Ishikawa (cell line): ENCODE data around the gene DMRTA1.

ENCODE experiments used
- CEBPB ChIP-seq: IDR thresholded peaks from 2 replicates; pipeline ENCODE4 v1.6.1; 2012
- CREB1 ChIP-seq: IDR thresholded peaks from 2 replicates; pipeline ENCODE4 v1.6.1; 2012; ENCODE audit warnings: low read depth
- EP300 ChIP-seq: IDR thresholded peaks from 2 replicates; pipeline ENCODE4 v1.6.1; 2012; ENCODE audit warnings: borderline replicate concordance
- FOXM1 ChIP-seq: IDR thresholded peaks from 2 replicates; pipeline ENCODE4 v1.6.1; 2012; ENCODE audit warnings: low read depth, borderline replicate concordance
- MAX ChIP-seq: IDR thresholded peaks from 2 replicates; pipeline ENCODE4 v1.6.1; 2012
- RAD21 ChIP-seq: IDR thresholded peaks from 2 replicates; pipeline ENCODE4 v1.6.1; 2012; ENCODE audit warnings: low read depth
- TAF1 ChIP-seq: IDR thresholded peaks from 2 replicates; pipeline ENCODE4 v1.6.1; 2012; ENCODE audit warnings: low read depth, mild to moderate bottlenecking
- TEAD4 ChIP-seq: IDR thresholded peaks from 2 replicates; pipeline ENCODE4 v1.6.1; 2012
- ZBTB7A ChIP-seq: IDR thresholded peaks from 2 replicates; pipeline ENCODE4 v1.6.1; 2012; ENCODE audit warnings: low read depth
- TF ChIP-seq, protein P1 (sequence below): IDR thresholded peaks from 2 replicates; pipeline ENCODE4 v1.6.1; 2012; ENCODE audit warnings: low read depth, mild to moderate bottlenecking
- TF ChIP-seq, protein P2 (sequence below): IDR thresholded peaks from 2 replicates; pipeline ENCODE4 v1.6.1; 2012

- no peak for TF ChIP-seq EP300
- TF ChIP-seq CREB1: no peak
- TF ChIP-seq MAX: peak; percentile 58; the same call in 1 of the 2 replicates
- TF ChIP-seq, protein P1, sequence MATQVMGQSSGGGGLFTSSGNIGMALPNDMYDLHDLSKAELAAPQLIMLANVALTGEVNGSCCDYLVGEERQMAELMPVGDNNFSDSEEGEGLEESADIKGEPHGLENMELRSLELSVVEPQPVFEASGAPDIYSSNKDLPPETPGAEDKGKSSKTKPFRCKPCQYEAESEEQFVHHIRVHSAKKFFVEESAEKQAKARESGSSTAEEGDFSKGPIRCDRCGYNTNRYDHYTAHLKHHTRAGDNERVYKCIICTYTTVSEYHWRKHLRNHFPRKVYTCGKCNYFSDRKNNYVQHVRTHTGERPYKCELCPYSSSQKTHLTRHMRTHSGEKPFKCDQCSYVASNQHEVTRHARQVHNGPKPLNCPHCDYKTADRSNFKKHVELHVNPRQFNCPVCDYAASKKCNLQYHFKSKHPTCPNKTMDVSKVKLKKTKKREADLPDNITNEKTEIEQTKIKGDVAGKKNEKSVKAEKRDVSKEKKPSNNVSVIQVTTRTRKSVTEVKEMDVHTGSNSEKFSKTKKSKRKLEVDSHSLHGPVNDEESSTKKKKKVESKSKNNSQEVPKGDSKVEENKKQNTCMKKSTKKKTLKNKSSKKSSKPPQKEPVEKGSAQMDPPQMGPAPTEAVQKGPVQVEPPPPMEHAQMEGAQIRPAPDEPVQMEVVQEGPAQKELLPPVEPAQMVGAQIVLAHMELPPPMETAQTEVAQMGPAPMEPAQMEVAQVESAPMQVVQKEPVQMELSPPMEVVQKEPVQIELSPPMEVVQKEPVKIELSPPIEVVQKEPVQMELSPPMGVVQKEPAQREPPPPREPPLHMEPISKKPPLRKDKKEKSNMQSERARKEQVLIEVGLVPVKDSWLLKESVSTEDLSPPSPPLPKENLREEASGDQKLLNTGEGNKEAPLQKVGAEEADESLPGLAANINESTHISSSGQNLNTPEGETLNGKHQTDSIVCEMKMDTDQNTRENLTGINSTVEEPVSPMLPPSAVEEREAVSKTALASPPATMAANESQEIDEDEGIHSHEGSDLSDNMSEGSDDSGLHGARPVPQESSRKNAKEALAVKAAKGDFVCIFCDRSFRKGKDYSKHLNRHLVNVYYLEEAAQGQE: no peak
- TF ChIP-seq TAF1: no peak
- TF ChIP-seq CEBPB: no peak
- no peak for TF ChIP-seq RAD21
- TF ChIP-seq TEAD4: no peak
- peak; percentile 53; the same call in 1 of the 2 replicates for TF ChIP-seq ZBTB7A
- TF ChIP-seq, protein P2, sequence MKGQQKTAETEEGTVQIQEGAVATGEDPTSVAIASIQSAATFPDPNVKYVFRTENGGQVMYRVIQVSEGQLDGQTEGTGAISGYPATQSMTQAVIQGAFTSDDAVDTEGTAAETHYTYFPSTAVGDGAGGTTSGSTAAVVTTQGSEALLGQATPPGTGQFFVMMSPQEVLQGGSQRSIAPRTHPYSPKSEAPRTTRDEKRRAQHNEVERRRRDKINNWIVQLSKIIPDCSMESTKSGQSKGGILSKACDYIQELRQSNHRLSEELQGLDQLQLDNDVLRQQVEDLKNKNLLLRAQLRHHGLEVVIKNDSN: no peak
- TF ChIP-seq FOXM1: no peak
These were observed 460 bp downstream of the DMRTA1 start for GRCh38 chr9:22446950-22447617.
